CD1c-positive myeloid dendritic cell (primary cell): Measurements from ENCODE around the gene RFX4.

Experiments
- DNase-seq: peaks from one replicate; pipeline ENCODE4 v3.0.0-alpha.2; 2016; ENCODE audit errors: extremely low spot score

Gene RFX4

DNA sequence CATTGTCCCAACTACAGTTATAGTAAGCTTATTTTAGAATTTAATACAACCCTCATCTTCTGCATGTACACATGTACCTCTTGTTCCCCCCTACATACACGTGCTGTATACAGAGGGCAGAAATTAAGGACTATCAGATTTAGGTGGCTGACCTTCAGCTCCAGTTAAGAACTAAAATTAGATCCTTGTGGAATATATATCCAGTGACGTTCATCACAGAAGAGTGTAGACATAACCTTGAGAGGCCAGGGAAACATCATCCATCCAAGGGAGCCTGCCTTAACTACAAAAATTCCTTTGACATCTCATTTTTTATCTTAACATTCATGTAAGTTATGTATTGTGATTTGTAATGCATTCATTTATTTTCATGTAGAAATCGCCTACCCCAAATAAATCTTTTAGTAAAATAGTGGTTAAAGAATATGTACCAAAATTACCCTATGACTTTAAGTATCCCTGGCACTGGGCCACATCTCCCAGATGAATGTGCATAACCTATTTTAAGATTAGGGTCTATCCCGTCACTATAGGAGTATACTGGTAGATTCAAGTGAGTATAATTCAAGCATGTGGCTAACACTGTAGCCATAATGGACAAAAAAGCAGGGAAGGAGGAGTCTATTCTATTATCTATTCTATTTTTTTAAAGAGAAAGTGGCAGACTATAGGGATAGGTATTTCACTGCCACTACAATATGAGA is 219.2 kb downstream of the RFX4 start:
- DNase-seq = no peak

GRCh38 chr12:106804668-106805067 is 221.9 kb downstream of the RFX4 start:
- no peak for DNase-seq
